Left ventricle myocardium superior (tissue), 1 donor: ENCODE measurements around the gene SCO2. TPM values are rescaled to one million over a fixed set of nuclear protein-coding genes. Genes with fewer than 3 reads are reported as not detected.
"Not testable (repeated sequence)": the region's sequence is repeated elsewhere in the genome, so short reads cannot be mapped to it uniquely, and the experiment has no call there.

ENCODE experiments used
- ATAC-seq: fragments of 200-7000 bp; cut with Tn5 transposase; one replicate; pipeline ENCODE4 v1.9.1; 2020; ENCODE audit warnings: mild to moderate bottlenecking, moderate library complexity
- DNase-seq: peaks from one replicate; pipeline ENCODE4 v3.0.0-alpha.2; 2020
- intact Hi-C: fragments of 100-400 bp; cut with micrococcal nuclease; formaldehyde crosslinking; loops from one replicate; pipeline ENCODE4 v1.11.0; 2022
- total RNA-seq: library from RNA; stranded (reverse); fragmentation: NEBNext Ultra II Directional; extraction: Animal tissue kit (Norgen Biotek cat#: 25700); gene quantifications from one replicate; pipeline ENCODE4 v1.2.1, GENCODE V29; 2021
- donor health status: DM: no; HTN: yes; CAD: no; lungs with severe emphysema.

Gene SCO2
- total RNA-seq, 1 donor from 2014 or later, result 1.3 TPM

DNA sequence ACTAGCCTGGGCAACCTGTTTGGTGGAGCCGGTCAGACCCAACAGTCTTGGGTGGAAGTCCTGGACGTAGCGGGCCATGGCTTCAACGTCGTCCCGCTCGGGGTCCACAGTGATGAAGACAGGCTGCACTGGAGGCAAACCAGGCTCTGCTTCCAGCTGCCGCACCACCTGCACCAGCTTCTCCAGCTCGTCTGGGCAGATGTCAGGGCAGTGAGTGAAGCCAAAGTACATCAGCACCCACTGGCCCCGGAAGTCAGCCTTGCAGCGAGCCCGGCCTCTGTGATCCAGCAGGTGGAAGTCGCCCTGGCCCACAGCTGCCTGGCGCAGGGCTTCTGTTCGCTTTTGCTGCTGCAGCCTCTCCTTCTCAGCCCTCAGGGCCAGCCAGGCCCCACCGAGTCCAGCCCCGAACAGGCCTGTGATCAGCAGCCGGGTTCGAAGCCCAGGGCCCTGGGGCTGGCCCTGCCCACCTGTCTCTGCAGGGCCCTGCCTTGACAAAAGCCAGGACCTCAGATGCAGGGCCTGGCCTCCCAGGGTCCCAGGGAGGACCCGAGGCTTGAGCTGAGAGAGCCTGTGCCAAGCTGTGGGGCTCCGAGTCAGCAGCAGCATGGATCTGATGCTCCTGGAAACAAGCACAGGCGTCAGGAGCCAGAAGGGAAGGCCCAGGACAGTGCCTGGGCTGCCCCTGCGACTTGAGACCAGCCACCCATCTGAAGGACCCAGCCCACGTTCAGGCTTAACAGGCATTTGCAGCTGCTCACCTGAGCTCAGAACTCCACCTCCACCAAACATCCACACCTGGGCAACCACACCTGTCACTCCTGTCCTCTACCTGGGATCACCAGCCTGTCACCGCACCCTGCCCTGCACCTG lies 1.4 kb downstream of the SCO2 start:
- intact Hi-C loops, result no loop called here
- ATAC-seq (no peak), DNase-seq (no peak)

DNA sequence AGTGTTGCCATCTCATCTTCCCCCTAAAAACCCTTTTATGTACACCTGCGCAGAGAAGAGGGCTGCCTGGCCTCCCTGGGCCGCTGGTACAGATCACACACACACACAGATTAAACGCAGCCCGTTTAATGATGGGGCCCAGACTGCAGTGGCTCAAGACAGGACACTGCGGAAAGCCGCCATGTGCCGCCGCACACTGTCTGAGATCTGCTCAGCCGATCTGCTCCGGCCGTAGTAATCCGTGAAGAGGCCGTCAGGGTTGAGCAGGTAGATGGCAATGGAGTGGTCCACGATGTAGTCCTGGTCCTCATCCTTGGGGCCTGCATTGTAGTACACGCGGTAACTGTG lies 2.0 kb downstream of the SCO2 start:
- ATAC-seq, result no peak
- intact Hi-C loops, result no loop called here
- no peak for DNase-seq

DNA sequence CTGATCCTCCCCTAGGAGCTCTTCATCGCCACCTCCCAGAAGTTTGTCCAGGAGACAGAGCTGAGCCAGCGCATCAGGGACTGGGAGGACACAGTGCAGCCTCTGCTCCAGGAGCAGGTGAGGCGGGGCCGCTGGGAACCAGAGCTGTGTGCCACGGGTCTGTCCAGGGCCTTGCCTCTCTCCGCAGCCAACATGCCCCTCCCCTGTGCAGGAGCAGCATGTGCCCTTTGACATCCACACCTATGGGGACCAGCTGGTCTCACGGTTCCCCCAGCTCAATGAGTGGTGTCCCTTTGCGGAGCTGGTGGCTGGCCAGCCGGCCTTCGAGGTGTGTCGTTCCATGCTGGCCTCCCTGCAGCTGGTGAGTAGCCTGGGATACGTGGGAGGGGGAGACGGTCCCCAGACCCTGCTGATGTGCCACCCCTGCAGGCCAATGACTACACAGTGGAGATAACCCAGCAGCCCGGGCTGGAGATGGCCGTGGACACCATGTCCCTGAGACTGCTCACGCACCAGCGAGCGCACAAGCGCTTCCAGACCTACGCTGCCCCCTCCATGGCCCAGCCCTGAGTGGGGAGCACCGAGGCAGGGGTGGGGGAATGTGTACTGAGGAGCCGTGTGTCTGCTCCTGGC lies 2.5 kb downstream of the SCO2 start:
- DNase-seq (peak; percentile 31), ATAC-seq (no peak)
- intact Hi-C loops, result no loop called here

DNA sequence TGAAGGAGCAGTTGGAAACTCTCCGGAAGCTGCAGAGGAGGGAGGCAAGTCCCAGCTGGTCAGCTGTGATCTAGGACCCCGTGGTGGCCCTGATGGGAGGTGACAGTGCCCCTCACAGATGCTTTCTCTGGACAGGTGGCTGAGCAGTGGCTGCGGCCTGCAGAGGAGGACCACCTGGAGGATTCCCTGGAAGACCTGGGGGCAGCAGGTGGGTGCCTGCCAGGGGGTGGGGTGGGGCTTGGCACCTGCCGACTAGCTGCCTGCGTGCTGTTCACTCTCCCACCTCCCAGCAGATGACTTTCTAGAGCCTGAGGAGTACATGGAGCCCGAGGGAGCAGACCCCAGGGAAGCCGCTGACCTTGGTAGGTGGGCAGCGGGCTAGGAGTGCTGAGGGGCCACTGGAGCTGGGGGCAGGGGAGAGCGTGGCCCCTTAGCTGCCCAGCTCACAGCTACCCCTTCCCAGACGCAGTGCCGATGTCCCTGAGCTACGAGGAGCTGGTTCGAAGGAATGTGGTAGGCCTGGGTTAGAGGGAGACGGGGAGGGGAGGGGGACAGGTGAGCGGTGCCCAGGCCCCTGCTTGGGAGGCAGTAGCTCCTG lies 3.1 kb downstream of the SCO2 start:
- peak; percentile 30 for DNase-seq
- no peak for ATAC-seq
- intact Hi-C loops, result no loop called here

DNA sequence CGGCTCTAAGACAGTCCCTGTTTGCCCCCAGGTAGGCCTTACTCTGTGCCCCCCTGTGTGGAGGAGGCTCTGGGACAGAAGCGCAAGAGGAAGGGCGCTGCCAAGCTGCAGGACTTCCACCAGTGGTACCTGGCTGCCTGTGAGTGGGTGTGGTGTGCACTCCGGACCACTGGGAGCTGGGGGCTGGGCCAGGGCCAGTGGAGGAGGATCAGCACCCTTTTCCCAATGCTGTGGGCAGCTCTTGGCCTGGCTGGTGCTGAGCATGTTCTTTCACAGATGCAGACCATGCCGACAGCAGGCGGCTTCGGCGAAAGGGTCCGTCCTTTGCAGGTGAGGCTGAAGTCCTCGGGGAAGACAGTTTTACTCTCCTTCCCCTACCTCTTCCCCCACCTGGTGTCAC lies 3.7 kb downstream of the SCO2 start:
- intact Hi-C loops, result no loop called here
- no peak for ATAC-seq
- DNase-seq, result peak; percentile 23

DNA sequence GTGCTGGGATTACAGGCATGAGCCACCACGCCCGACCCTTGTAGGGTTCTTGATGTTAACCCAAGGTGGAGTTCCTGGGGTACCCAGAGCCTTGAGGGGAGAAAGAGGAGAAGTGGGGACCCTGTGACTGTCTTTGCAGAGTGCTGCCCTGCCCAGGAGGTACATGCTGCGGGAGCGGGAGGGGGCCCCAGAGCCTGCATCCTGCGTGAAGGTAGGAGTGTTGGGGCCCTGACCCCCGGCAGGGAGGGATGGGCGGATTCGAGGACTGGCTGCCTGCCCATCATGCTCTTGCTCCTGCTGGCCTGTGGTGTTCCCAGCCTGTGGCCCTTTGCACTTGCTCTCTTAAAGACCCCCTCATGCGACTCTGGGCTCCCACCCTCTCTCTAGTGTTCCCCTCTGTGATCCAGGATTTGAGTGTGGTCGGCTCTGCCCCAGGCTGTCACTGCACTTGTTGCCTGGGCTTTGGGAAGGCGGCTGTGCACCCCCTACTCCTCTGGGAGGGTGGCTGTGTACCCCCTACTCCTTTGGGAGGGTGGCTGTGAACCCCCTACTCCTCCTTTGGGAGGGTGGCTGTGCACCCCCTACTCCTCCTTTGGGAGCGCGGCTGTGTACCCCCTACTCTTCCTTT lies 4.5 kb downstream of the SCO2 start:
- intact Hi-C loops, result no loop called here
- DNase-seq, result peak; percentile 27
- no peak for ATAC-seq

DNA sequence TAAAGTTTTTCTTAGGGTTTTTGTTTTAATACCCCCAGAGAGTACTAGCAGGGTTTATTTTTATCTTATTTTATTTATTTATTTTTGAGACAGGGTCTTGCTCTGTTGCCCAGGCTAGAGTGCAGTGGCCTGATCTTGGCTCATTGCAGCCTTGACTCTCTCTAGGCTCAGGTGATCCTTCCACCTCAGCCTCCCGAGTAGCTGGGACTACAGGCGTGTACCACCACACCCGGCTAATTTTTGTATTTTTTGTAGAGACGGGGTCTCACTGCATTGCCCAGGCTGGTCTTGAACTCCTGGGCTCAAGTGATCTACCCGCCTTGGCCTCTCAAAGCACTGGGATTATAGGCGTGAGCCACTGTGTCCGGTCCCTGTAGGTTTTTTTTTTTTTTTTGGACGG lies 5.2 kb downstream of the SCO2 start:
- DNase-seq, ATAC-seq, intact Hi-C loops: not testable (repeated sequence)

DNA sequence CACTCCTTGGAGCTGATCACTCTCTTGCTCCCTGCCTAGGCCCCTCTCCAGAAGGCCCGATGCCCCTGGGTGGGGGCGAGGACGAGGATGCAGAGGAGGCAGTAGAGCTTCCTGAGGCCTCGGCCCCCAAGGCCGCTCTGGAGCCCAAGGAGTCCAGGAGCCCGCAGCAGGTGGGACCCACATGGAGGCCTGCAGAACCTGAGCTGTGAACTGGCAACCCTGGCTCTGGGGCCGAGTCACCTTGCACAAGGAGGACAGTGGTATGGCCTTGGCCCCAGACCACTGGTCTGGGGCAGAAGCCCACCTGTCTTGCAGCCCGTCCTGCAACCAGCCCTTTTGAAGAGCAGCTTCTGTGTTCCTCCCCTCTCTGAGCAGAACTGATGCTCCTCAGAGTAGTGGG lies 6.2 kb downstream of the SCO2 start:
- intact Hi-C loops, result no loop called here
- ATAC-seq (no peak), DNase-seq (no peak)

DNA sequence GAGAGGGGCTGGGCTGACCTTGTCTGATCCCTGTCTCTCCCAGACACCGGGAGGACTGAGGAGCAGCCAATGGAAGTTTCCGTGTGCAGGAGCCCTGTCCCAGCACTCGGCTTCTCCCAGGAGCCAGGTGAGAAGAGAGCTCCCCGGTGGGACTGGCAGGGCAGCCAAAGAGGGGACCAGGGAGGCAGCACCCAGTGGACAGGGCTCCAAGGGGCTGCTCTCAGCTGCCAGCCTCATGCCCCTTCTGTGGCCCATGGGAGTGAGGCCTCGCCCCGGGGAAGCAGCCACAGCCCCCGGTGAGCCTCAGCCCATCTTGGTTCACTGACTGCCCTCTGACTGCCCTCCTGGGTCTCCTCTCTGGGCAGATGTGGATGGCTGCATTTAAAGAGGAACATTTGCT lies 6.8 kb downstream of the SCO2 start:
- DNase-seq (no peak), ATAC-seq (no peak)
- intact Hi-C loops, result no loop called here

DNA sequence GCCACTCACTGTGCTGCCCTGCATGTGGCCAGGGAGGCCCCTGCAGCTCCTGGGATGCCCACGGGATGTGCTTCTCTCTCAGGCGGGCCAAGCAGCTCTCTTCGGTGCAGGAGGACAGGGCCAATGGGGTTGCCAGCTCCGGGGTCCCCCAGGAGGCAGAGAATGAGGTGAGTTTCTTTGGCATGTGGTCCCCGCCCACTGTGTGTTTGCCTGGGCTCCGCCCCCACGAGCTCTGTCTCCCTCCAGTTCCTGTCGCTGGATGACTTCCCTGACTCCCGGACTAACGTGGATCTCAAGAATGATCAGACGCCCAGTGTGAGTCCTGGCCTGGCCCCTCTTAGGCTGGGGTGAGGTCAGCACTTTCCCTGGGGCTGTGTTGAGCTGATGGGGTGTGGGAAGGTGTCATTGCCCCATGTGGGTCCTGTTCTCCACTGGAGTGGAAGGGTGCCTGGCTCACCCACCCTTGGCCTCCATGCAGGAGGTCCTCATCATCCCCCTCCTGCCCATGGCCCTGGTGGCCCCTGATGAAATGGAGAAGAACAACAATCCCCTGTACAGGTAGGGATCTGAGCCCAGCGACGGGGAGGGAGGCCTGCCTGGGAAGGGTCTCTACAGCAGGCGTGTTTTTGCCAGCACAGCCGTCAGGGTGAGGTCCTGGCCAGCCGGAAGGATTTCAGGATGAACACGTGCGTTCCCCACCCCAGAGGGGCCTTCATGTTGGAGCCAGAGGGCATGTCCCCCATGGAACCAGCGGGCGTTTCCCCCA lies 7.7 kb downstream of the SCO2 start:
- DNase-seq (no peak), ATAC-seq (no peak)
- intact Hi-C loops, result no loop called here

DNA sequence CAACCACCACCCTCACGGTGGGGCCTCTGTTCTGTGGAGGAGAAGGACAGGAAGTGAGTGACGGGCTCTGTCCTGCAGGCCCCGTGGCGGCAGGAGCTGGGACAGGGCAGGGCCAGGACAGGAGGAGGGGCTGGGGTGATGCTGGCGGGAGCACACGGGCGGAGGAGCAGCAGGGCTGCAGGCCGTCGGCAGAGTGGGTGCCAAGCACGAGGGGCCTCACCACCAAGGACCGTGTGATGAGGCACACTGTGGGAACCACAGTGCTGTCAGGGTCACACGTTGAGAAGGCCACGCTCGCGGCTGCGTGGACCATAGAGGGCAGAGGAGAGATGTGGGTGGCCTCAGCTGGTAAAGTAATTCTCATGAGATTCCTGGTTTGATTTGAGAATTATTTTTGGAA lies 8.5 kb downstream of the SCO2 start:
- ATAC-seq (no peak), DNase-seq (no peak)
- intact Hi-C loops, result no loop called here

DNA sequence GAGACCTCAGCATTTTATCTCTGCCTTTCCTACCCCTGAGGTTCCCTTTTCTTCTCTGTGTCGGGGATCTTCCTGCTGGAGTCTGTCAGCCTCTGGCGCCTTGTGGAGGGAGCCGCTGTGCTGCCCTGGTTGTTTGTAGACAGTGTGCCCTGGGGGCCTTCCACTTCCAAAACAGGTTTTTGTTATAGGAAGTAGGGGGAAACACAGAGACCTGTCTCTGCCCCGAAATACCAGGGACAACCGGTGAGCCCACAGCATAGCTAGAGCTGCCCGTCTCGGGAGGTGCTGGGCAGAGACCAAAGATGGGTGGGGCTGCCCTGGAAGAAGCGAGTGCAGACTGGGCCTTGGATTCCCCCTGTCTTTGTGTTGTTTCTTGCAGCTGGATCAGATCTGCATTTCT lies 9.3 kb downstream of the SCO2 start:
- ATAC-seq (no peak), DNase-seq (no peak)
- intact Hi-C loops, result no loop called here

DNA sequence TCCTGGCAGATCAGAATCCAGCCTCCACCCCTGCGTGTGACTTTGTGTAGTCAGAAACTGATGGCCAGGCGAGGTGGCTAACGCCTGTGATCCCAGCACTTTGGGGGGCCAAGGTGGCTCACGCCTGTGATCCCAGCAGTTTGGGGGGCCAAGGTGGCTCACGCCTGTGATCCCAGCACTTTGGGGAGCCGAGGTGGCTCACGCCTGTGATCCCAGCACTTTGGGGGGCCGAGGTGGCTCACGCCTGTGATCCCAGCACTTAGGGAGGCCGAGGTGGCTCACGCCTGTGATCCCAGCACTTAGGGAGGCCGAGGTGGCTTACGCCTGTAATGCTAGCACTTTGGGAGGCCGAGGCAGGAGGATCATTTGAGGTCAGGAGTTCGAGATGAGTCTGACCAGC lies 12.2 kb downstream of the SCO2 start:
- intact Hi-C loops, result no loop called here
- DNase-seq, result no peak
- ATAC-seq, result no peak

DNA sequence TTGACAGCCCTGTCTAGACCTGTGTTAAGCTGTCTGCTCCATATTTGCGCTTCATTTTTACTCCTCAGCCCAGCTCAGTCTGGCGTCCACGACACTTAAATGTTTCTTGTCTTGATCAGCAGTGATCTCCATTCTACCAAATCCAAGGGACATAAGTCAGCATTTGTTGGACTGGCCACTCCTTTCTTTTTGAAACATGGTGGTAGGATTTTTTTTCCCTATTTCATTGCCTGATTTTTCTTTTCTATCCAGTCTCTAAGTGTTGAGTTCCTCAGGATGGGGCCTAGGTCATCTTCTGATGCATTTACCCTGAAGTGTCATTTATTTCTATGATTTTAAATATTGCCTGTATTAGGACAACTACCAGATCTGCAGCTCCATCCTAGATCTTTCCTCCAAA lies 16.5 kb downstream of the SCO2 start:
- ATAC-seq (no peak), DNase-seq (no peak)
- intact Hi-C loops, result no loop called here

DNA sequence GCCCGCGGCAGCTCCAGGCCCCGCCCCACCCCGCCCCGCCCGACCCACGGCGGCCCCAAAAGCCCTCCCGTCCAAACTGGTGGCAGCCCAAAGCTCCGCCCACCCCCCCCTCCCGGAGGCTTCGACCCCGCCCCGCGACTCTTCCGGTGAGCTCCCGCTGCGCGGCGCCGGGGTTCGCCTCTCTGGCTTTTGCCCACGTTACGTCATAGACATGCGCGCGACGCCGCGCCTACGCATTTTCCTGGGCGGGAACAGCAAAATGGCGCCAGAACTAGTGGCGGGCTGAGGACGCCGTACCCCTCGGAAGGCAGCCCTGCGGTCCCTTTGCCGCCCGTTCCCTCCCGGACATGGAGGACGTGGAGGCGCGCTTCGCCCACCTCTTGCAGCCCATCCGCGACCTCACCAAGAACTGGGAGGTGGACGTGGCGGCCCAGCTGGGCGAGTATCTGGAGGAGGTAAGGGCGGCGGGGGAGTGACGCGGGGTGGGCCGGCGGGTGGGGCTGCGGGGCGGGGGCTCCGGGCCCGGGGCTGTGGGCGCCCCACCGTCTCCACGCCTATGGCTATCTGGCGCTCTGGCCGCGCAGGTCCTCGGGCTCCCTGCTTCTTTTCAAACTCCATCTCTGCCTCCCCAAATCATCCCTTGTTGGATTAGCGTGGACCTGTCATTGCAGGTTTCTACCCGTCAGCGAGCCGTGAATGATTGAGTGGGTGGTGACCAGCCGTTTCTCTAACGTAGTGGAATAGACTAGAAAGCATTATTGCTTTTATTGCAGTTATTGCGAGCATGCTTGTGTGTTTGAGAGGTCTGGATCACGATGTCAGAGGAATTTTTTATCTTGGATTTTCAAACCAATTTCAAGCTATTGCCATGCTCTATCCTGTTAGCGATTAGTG lies 17.2 kb downstream of the SCO2 start, which contains the start of gene NCAPH2:
TSS of gene NCAPH2 (plus strand) at position 234 of the 894 bp plus-strand sequence. CDS start at position 348, 114 bp downstream.
- DNase-seq (peak; percentile 98), ATAC-seq (peak; percentile 78)

DNA sequence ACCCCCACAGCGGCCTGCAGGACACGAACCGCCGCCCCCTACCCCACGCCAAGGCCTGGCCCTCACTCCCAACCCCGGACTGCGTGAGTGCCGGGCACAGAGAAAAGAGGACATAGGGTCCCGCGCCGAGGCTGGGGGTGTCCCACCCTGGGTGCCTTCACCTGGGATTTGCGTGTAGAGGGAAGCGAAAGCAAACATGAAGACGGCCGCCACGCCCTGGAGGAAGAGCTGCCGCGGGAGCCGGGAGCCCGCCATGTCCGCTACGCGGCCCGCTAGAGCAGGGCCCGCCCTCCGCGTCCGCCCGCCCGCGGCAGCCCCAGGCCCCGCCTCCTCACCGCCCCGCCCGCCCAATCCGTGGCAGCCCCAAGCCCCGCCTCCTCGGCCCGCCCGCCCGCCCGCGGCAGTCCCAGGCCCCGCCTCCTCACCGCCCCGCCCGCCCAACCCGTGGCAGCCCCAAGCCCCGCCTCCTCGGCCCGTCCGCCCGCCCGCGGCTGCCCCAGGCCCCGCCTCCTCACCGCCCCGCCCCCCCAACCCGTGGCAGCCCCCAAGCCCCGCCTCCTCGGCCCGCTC lies 17.9 kb downstream of the SCO2 start, which contains the start of gene LMF2:
TSS of gene LMF2 (minus strand) at position 282 of the 570 bp plus-strand sequence. CDS start at position 255, 27 bp downstream.
- DNase-seq, result peak; percentile 95
- intact Hi-C loops, result no loop called here
- ATAC-seq, result peak; percentile 85

More for the DNA sequence above, 17.2 kb downstream of the SCO2 start, which contains the start of gene NCAPH2:
- intact Hi-C loops, result no loop called here

DNA sequence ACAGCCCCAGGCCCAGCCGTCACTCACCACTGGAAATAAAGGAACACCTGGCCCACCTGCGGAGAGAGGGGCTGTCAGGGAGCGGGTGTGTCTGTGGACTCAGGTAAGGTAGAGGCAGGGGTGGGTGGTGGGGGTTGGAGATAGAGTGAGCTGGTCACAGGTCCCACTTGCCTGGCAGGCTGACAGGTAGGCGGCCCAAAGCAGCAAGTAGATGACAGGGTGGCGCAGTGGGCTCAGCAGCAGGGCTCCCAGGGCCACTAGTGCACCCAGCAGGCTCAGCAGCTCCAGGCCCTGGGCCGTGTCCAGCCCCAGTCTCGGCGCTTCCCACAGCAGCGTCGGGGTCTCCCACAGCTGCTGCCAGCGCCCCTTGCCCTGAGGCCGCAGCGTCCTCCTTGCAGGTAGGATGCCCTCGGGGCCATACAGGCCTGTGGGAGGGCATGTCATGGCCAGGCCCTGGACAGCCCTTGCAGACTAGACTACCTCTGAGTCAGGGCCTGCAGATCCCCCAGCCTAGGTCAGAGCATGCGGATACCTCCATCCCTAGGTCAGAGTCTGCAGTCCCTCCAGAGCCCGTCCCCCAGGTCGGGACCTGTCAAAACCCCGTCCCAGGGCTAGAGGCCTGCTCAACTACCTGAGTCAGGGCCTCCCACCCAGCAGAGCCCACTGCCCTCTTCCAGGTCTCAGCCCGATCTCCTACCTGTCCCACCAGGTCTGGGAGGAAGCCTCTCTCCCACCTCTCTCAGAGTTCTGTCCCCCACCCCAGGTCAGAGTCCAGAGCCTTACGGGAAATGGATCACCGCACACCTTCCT lies 18.6 kb downstream of the SCO2 start:
- DNase-seq (peak; percentile 51), ATAC-seq (peak; percentile 1)
- intact Hi-C loops, result no loop called here
